CD4-positive, alpha-beta T cell treated with Interleukin-17A for 1 hour (primary cell): ENCODE data around the gene SACM1L.

Experiments
- DNase-seq: peaks from one replicate; pipeline ENCODE4 v3.0.0-alpha.2; 2020

Gene SACM1L

GRCh38 chr3:45790596-45790995, 101.4 kb downstream of the SACM1L start:
- no peak for DNase-seq

GRCh38 chr3:45792036-45792435, 102.8 kb downstream of the SACM1L start:
- no peak for DNase-seq

GRCh38 chr3:45792516-45793172, 103.4 kb downstream of the SACM1L start:
- DNase-seq, result no peak

GRCh38 chr3:45793482-45794176, 104.4 kb downstream of the SACM1L start:
- DNase-seq, result no peak

- DNase-seq, result no peak
Measured at GRCh38 chr3:45794177-45794560, 105.0 kb downstream of the SACM1L start.

GRCh38 chr3:45794660-45795059, 105.5 kb downstream of the SACM1L start:
- no peak for DNase-seq
